GM18858 (cell line): ENCODE measurements around the gene FAM171A1.
"Not testable (repeated sequence)": the region's sequence is repeated elsewhere in the genome, so short reads cannot be mapped to it uniquely, and the experiment has no call there.

ENCODE experiments used
- ATAC-seq: cut with Tn5 transposase; IDR thresholded peaks from one replicate; pipeline ENCODE4 v1.9.1; 2021; ENCODE audit not compliant: unreplicated experiment

FAM171A1 gene

GRCh38 chr10:15346440-15347141, 24.5 kb downstream of the FAM171A1 start:
- ATAC-seq: no peak

- ATAC-seq: no peak
These were observed 25.6 kb downstream of the FAM171A1 start for GRCh38 chr10:15345450-15345849.

- ATAC-seq: no peak
These were observed 26.2 kb downstream of the FAM171A1 start for GRCh38 chr10:15344876-15345285.

- no peak for ATAC-seq
These were observed 26.7 kb downstream of the FAM171A1 start for GRCh38 chr10:15344256-15344875.

- ATAC-seq: no peak
These were observed 28.1 kb downstream of the FAM171A1 start for GRCh38 chr10:15342970-15343369.

- ATAC-seq: no peak
These were observed 29.5 kb downstream of the FAM171A1 start for GRCh38 chr10:15341502-15342128.

GRCh38 chr10:15339892-15340291, 31.2 kb downstream of the FAM171A1 start:
- ATAC-seq: no peak

- not testable (repeated sequence) for ATAC-seq
These were observed 33.6 kb downstream of the FAM171A1 start for GRCh38 chr10:15337441-15337923.

GRCh38 chr10:15336211-15336610, 34.9 kb downstream of the FAM171A1 start:
- no peak for ATAC-seq

- ATAC-seq: no peak
These were observed 35.6 kb downstream of the FAM171A1 start for GRCh38 chr10:15335508-15335907.

- ATAC-seq: no peak
These were observed 36.3 kb downstream of the FAM171A1 start for GRCh38 chr10:15334650-15335323.

- ATAC-seq: no peak
These were observed 37.0 kb downstream of the FAM171A1 start for GRCh38 chr10:15333909-15334649.

- ATAC-seq: not testable (repeated sequence)
These were observed 37.9 kb downstream of the FAM171A1 start for GRCh38 chr10:15333181-15333580.

GRCh38 chr10:15331461-15331860, 39.6 kb downstream of the FAM171A1 start:
- no peak for ATAC-seq

- ATAC-seq: no peak
These were observed 41.7 kb downstream of the FAM171A1 start for GRCh38 chr10:15329437-15329836.

- ATAC-seq: no peak
These were observed 45.2 kb downstream of the FAM171A1 start for GRCh38 chr10:15325944-15326284.

GRCh38 chr10:15325243-15325943, 45.7 kb downstream of the FAM171A1 start:
- no peak for ATAC-seq

GRCh38 chr10:15324611-15325010, 46.5 kb downstream of the FAM171A1 start:
- ATAC-seq: no peak

GRCh38 chr10:15324113-15324512, 47.0 kb downstream of the FAM171A1 start:
- no peak for ATAC-seq

- ATAC-seq: no peak
These were observed 48.7 kb downstream of the FAM171A1 start for GRCh38 chr10:15322356-15322755.
